Small intestine (tissue), 7 donors: ENCODE data around the gene CACNB4. TPM values are rescaled to one million over a fixed set of nuclear protein-coding genes. Genes with fewer than 3 reads are reported as not detected.
"Not testable (repeated sequence)": the region's sequence is repeated elsewhere in the genome, so short reads cannot be mapped to it uniquely, and the experiment has no call there.

Experiments
- DNase-seq, 2 donors: peaks; one replicate each; pipeline versions ENCODE4 v3.0.0 to v3.0.0-alpha.2; 2013
- FAIRE-seq: peaks from 2 replicates; lab custom pipeline; 2012; peaks lifted over from hg19 to GRCh38; lab: Jason Lieb, UNC
- H3K27ac ChIP-seq, 3 donors: one replicate each; pipeline ENCODE4 v1.5.1; 2013; ENCODE audit warnings: low read length in 2 of 3, mild to moderate bottlenecking in 2 of 3, control low read depth in 1 of 3, inconsistent platforms in 1 of 3, low read depth in 1 of 3, moderate library complexity in 1 of 3
- H3K27me3 ChIP-seq, 3 donors: one replicate each; pipeline ENCODE4 v1.6.1; 2013; ENCODE audit warnings: low read length in 3 of 3, inconsistent platforms in 1 of 3; ENCODE audit not compliant: control insufficient read depth in 3 of 3, insufficient read depth in 3 of 3
- H3K36me3 ChIP-seq, 3 donors: one replicate each; pipeline ENCODE4 v1.6.1; 2013; ENCODE audit warnings: low read length in 3 of 3, inconsistent platforms in 1 of 3, low read depth in 1 of 3, mild to moderate bottlenecking in 1 of 3, moderate library complexity in 1 of 3; ENCODE audit not compliant: control insufficient read depth in 3 of 3, insufficient read depth in 2 of 3
- H3K4me1 ChIP-seq, 3 donors: one replicate each; pipeline ENCODE4 v1.6.1; 2013; ENCODE audit warnings: low read length in 2 of 3, inconsistent platforms in 1 of 3, low read depth in 1 of 3, mild to moderate bottlenecking in 1 of 3, moderate library complexity in 1 of 3; ENCODE audit not compliant: control insufficient read depth in 3 of 3, insufficient read depth in 2 of 3
- H3K4me3 ChIP-seq, 3 donors: one replicate each; pipeline ENCODE4 v1.5.1; 2013; ENCODE audit warnings: low read length in 3 of 3, control low read depth in 1 of 3, inconsistent platforms in 1 of 3, low read depth in 1 of 3, mild to moderate bottlenecking in 1 of 3, moderate library complexity in 1 of 3
- H3K9me3 ChIP-seq, 2 donors: one replicate each; pipeline ENCODE4 v1.6.1; 2013; ENCODE audit warnings: low read depth in 1 of 2, low read length in 1 of 2; ENCODE audit not compliant: control insufficient read depth in 2 of 2, insufficient read depth in 1 of 2
- WGBS, 3 donors: extraction: QIAGEN DNeasy Blood & Tissue Kit; methylation state at CpG; one replicate each; pipeline ENCODE4 v1.1.7; 2013; 5-methylcytosine and 5-hydroxymethylcytosine counted together
- polyA plus RNA-seq, 4 donors: library from polyadenylated mRNA; stranded (reverse) in 3 of 4; unstranded in 1 of 4; fragments of 200-250 nt in 3 of 4; fragments of 120-200 nt in 1 of 4; gene quantifications; one replicate each; pipeline versions ENCODE4 v1.2.1 to v1.2.3, GENCODE V29; 2013
- donor health status: healthy with polysubstance abuse.
- donor health status: control.
- donor health status: control.
- donor health status: Bipolar disorder and iron deficiency.
- donor health status: healthy.

CACNB4 gene
- polyA plus RNA-seq, 4 donors: 0.27 to 1.3 (median 0.27) TPM; not detected in 1

- H3K9me3 ChIP-seq, FAIRE-seq, H3K4me1 ChIP-seq, H3K27ac ChIP-seq, DNase-seq, H3K4me3 ChIP-seq, H3K36me3 ChIP-seq, H3K27me3 ChIP-seq: not testable (repeated sequence)
- WGBS, 3 donors: 67 to 93% (median 84%) methylated on average over 3 to 27 of the region's 34 CpGs
Observed at GRCh38 chr2:151875631-151876030, 223.2 kb downstream of the CACNB4 start.

- no peaks in the 10 kb centered on the region for H3K27me3 ChIP-seq
- no peaks in the 10 kb centered on the region for H3K9me3 ChIP-seq
- no peak overlapping the region for H3K4me3 ChIP-seq
- H3K36me3 ChIP-seq: no peaks in the 10 kb centered on the region
- H3K27ac ChIP-seq: no peak overlapping the region
- DNase-seq (no peak), FAIRE-seq (no peak)
- no peaks in the 10 kb centered on the region for H3K4me1 ChIP-seq
- WGBS, 3 donors: 87 to 88% (median 88%) methylated on average over 3 of the region's 3 CpGs
Observed at GRCh38 chr2:151872463-151872862, 226.4 kb downstream of the CACNB4 start.

GRCh38 chr2:151869291-151869690 lies 229.6 kb downstream of the CACNB4 start:
- Histone ChIP-seq H3K4me3 (no peak overlapping the region), H3K36me3 (no peaks in the 10 kb centered on the region), H3K27ac (no peak overlapping the region), H3K9me3 (no peaks in the 10 kb centered on the region), H3K4me1 (no peaks in the 10 kb centered on the region), H3K27me3 (no peaks in the 10 kb centered on the region)
- no peak for FAIRE-seq
- WGBS, 3 donors: 78 to 80% (median 79%) methylated on average over 5 of the region's 5 CpGs
- DNase-seq: no peak

GRCh38 chr2:151862700-151863099 lies 236.1 kb downstream of the CACNB4 start:
- no peak overlapping the region for H3K27ac ChIP-seq
- H3K9me3 ChIP-seq: no peaks in the 10 kb centered on the region
- H3K27me3 ChIP-seq: no peaks in the 10 kb centered on the region
- DNase-seq (no peak), FAIRE-seq (no peak)
- no peaks in the 10 kb centered on the region for H3K36me3 ChIP-seq
- no peak overlapping the region for H3K4me3 ChIP-seq
- WGBS, 3 donors: 89 to 94% (median 92%) methylated on average over 5 of the region's 5 CpGs
- no peaks in the 10 kb centered on the region for H3K4me1 ChIP-seq

- Histone ChIP-seq H3K27ac (no peak overlapping the region), H3K36me3 (no peaks in the 10 kb centered on the region), H3K4me3 (no peak overlapping the region), H3K27me3 (no peaks in the 10 kb centered on the region), H3K4me1 (no peaks in the 10 kb centered on the region), H3K9me3 (no peaks in the 10 kb centered on the region)
- no peak for DNase-seq
- WGBS, 3 donors: 79 to 88% (median 82%) methylated on average over 4 of the region's 4 CpGs
- FAIRE-seq: no peak
Observed at GRCh38 chr2:151861174-151861573, 237.7 kb downstream of the CACNB4 start.

- Histone ChIP-seq H3K27me3 (no peaks in the 10 kb centered on the region), H3K27ac (no peak overlapping the region), H3K36me3 (no peaks in the 10 kb centered on the region), H3K4me3 (no peak overlapping the region), H3K9me3 (no peaks in the 10 kb centered on the region), H3K4me1 (no peaks in the 10 kb centered on the region)
- DNase-seq (peak in 1 of 2 donors; percentile 7), FAIRE-seq (no peak)
- WGBS, 3 donors: 68 to 89% (median 75%) methylated on average over 5 of the region's 5 CpGs
Observed at GRCh38 chr2:151860613-151861146, 238.2 kb downstream of the CACNB4 start.

GRCh38 chr2:151860210-151860609 lies 238.6 kb downstream of the CACNB4 start:
- WGBS, 3 donors: 70 to 75% (median 73%) methylated on average over 4 of the region's 4 CpGs
- FAIRE-seq: no peak

GRCh38 chr2:151857650-151858049 lies 241.2 kb downstream of the CACNB4 start:
- Histone ChIP-seq H3K4me3 (no peak overlapping the region), H3K27me3 (no peaks in the 10 kb centered on the region), H3K36me3 (no peaks in the 10 kb centered on the region), H3K9me3 (no peaks in the 10 kb centered on the region), H3K4me1 (no peaks in the 10 kb centered on the region), H3K27ac (no peak overlapping the region)
- DNase-seq: no peak
- FAIRE-seq: no peak

More at GRCh38 chr2:151860210-151860609, 238.6 kb downstream of the CACNB4 start:
- Histone ChIP-seq H3K27ac (no peak overlapping the region), H3K4me3 (no peak overlapping the region), H3K27me3 (no peaks in the 10 kb centered on the region), H3K9me3 (no peaks in the 10 kb centered on the region), H3K4me1 (no peaks in the 10 kb centered on the region), H3K36me3 (no peaks in the 10 kb centered on the region)
- DNase-seq: no peak

GRCh38 chr2:151855111-151855510 lies 243.7 kb downstream of the CACNB4 start:
- DNase-seq (no peak), FAIRE-seq (no peak)
- Histone ChIP-seq H3K4me1 (no peaks in the 10 kb centered on the region), H3K36me3 (no peaks in the 10 kb centered on the region), H3K9me3 (no peaks in the 10 kb centered on the region), H3K4me3 (no peak overlapping the region), H3K27ac (no peak overlapping the region), H3K27me3 (no peaks in the 10 kb centered on the region)
- 67 to 78% (median 74%) methylated on average over 3 of the region's 3 CpGs for WGBS, 3 donors
